Neural progenitor cell (in vitro differentiated cells): ENCODE results near the gene CCNY. TPM values are rescaled to one million over a fixed set of nuclear protein-coding genes. Genes with fewer than 3 reads are reported as not detected.
A peak's percentile ranks its signal among the peaks of the same experiment; 100 is the strongest.

Source experiments
- DNase-seq: peaks from one replicate; pipeline ENCODE4 v3.0.0-alpha.2; 2016; ENCODE audit warnings: low spot score
- H2AFZ ChIP-seq: fragments of 200-600 bp; sonication (generic); replicated peaks from 2 replicates; pipeline ENCODE4 v1.6.1; 2016; ENCODE audit warnings: antibody characterized with exemption
- H3F3A ChIP-seq: fragments of 200-600 bp; sonication (generic); 2 replicates; pipeline ENCODE4 v1.6.1; 2016; ENCODE audit warnings: antibody characterized with exemption, low read depth
- H3K27ac ChIP-seq: fragments of 200-600 bp; sonication (generic); 2 replicates; pipeline ENCODE4 v1.5.1; 2016; ENCODE audit warnings: mild to moderate bottlenecking
- H3K27me3 ChIP-seq: fragments of 200-600 bp; sonication (generic); 2 replicates; pipeline ENCODE4 v1.6.1; 2016; ENCODE audit warnings: mild to moderate bottlenecking, moderate library complexity
- H3K36me3 ChIP-seq: fragments of 200-600 bp; sonication (generic); 2 replicates; pipeline ENCODE4 v1.5.1; 2016
- H3K4me1 ChIP-seq: fragments of 200-600 bp; sonication (generic); 2 replicates; pipeline ENCODE4 v1.6.1; 2016; ENCODE audit warnings: mixed run types
- H3K4me2 ChIP-seq: fragments of 200-600 bp; sonication (generic); 2 replicates; pipeline ENCODE4 v1.6.1; 2016
- H3K4me3 ChIP-seq: fragments of 200-600 bp; sonication (generic); 2 replicates; pipeline ENCODE4 v1.5.1; 2016
- H3K79me2 ChIP-seq: fragments of 200-600 bp; sonication (generic); 2 replicates; pipeline ENCODE4 v1.6.1; 2016; ENCODE audit warnings: low read depth
- H3K9ac ChIP-seq: fragments of 200-600 bp; sonication (generic); 2 replicates; pipeline ENCODE4 v1.6.1; 2016
- H3K9me3 ChIP-seq: fragments of 200-600 bp; sonication (generic); 2 replicates; pipeline ENCODE4 v1.5.1; 2016; ENCODE audit warnings: low read depth
- H4K20me1 ChIP-seq: fragments of 200-600 bp; sonication (generic); 2 replicates; pipeline ENCODE4 v1.6.1; 2016; ENCODE audit warnings: low read depth
- H3K27ac Mint-ChIP-seq: 3 replicates; pipeline ENCODE4 v1.8.0; 2021; ENCODE audit warnings: mixed read lengths
- H3K27me3 Mint-ChIP-seq: 2 replicates; pipeline ENCODE4 v1.8.0; 2022; ENCODE audit warnings: low read depth, mild to moderate bottlenecking, inconsistent platforms, moderate library complexity, mixed read lengths; ENCODE audit not compliant: insufficient read depth
- H3K36me3 Mint-ChIP-seq: 3 replicates; pipeline ENCODE4 v1.8.0; 2021; ENCODE audit warnings: mixed read lengths
- H3K4me1 Mint-ChIP-seq: 3 replicates; pipeline ENCODE4 v1.8.0; 2021; ENCODE audit warnings: mixed read lengths
- H3K4me3 Mint-ChIP-seq: 3 replicates; pipeline ENCODE4 v1.8.0; 2021; ENCODE audit warnings: mild to moderate bottlenecking, moderate library complexity, mixed read lengths
- H3K9me3 Mint-ChIP-seq: 3 replicates; pipeline ENCODE4 v1.8.0; 2020; ENCODE audit warnings: mixed read lengths
- EZH2 ChIP-seq: fragments of 200-600 bp; sonication (generic); IDR thresholded peaks from 2 replicates; pipeline ENCODE4 v1.6.1; 2017; ENCODE audit warnings: antibody characterized with exemption, mild to moderate bottlenecking, moderate library complexity
- EZH2phosphoT487 ChIP-seq: fragments of 200-600 bp; sonication (generic); IDR thresholded peaks from 2 replicates; pipeline ENCODE4 v1.6.1; 2017; ENCODE audit warnings: antibody characterized with exemption
- total RNA-seq: library from RNA; depleted of rRNA; stranded (reverse); fragments of >200 nt; gene quantifications from 2 replicates; pipeline ENCODE4 v1.2.3, GENCODE V29; 2015; ENCODE audit warnings: low replicate concordance
- TF ChIP-seq, protein P1 (sequence below): fragments of 200-600 bp; sonication (generic); IDR thresholded peaks from 2 replicates; pipeline ENCODE4 v1.5.1; 2017; ENCODE audit warnings: antibody characterized with exemption, mild to moderate bottlenecking

The CCNY gene
- total RNA-seq, 1 donor from 2014 or later, result 46.7 TPM

DNA sequence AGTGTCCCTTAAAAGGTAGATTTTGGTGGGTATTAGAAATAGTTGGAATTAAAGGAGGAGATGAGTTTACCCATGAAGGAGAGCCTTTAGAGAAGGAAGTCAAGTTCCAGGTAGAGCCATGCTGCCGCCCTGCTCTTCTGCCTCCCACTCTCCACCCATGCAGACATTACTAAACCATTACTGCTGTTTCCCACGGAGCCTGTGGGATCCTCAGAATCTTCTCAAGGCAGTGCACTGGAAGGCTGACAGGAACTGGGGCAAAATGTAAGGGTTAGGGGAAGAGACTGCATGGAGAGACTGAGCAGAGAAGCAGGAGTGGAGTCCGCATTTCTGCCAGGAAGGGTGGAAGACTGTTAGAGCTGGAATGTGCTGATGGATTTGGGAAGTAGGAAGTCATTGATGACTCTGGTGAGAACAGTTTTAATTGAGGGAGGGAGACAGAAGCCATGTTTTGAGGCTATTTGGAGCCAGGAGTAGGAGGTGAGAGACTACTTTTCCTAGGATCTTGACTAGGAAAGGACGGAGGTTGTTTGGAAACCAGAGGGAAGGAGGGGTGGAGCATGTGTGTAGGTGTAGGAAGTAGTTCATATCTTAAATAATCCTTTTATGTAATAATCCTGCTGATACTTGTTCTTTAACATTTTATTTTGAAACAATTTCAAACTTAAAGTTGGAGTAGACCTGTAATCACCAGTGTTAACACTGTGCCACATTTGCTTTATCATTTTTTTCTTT, 109.0 kb downstream of the CCNY start:
- no peaks in the 10 kb centered on the region for H3K9me3 ChIP-seq
- peaks cover 25% of the 10 kb centered on the region for H3K4me1 ChIP-seq
- no peaks in the 10 kb centered on the region for H3K36me3 ChIP-seq
- H3K9ac ChIP-seq, result no peak overlapping the region
- H2AFZ ChIP-seq, result no peak overlapping the region
- H3F3A ChIP-seq, result no peaks in the 10 kb centered on the region
- H3K79me2 ChIP-seq, result peaks cover 99% of the 10 kb centered on the region
- H3K27me3 ChIP-seq, result no peaks in the 10 kb centered on the region
- no peak overlapping the region for H3K4me2 ChIP-seq
- H3K36me3 Mint-ChIP-seq, result peaks cover 14% of the 10 kb centered on the region
- H3K4me1 Mint-ChIP-seq, result peaks cover 30% of the 10 kb centered on the region
- TF ChIP-seq EZH2phosphoT487, result no peak
- no peak overlapping the region for H3K27ac Mint-ChIP-seq
- H3K4me3 Mint-ChIP-seq, result no peak overlapping the region
- peaks cover 7% of the 10 kb centered on the region for H3K27me3 Mint-ChIP-seq
- no peak overlapping the region for H3K27ac ChIP-seq
- no peak overlapping the region for H3K4me3 ChIP-seq
- H4K20me1 ChIP-seq, result peaks cover 30% of the 10 kb centered on the region
- DNase-seq, result no peak
- H3K9me3 Mint-ChIP-seq, result peaks cover 46% of the 10 kb centered on the region

DNA sequence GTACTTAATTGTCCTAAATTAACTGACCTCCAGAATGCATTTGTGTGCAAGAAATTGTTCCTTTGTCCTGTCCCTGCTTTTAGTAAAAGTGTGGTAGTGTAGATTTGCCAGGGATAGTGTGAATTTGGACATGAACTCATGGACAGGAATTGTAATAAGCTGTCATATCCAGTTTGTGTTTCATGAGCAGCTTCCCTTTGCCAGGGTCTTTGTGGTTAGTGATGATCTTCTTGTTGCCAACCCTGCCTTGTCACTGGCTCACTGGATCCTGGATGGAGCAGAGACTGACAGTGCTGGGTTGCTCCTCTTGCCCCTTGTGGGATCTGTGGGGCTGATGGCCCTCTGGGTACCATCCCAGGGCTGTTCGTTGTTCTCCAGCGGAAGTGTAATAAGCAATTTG, 110.1 kb downstream of the CCNY start:
- peaks cover 32% of the 10 kb centered on the region for H3K4me1 Mint-ChIP-seq
- Histone ChIP-seq H3K79me2 (peaks cover 99% of the 10 kb centered on the region), H3F3A (no peaks in the 10 kb centered on the region), H3K4me3 (no peak overlapping the region), H4K20me1 (peaks cover 41% of the 10 kb centered on the region), H3K27me3 (no peaks in the 10 kb centered on the region), H3K36me3 (no peaks in the 10 kb centered on the region), H2AFZ (no peak overlapping the region), H3K4me1 (peaks cover 25% of the 10 kb centered on the region), H3K9ac (no peak overlapping the region), H3K4me2 (no peak overlapping the region), H3K9me3 (no peaks in the 10 kb centered on the region), H3K27ac (no peak overlapping the region)
- no peak overlapping the region for H3K27ac Mint-ChIP-seq
- DNase-seq, result no peak
- H3K9me3 Mint-ChIP-seq, result peaks cover 36% of the 10 kb centered on the region
- peaks cover 6% of the 10 kb centered on the region for H3K27me3 Mint-ChIP-seq
- no peak overlapping the region for H3K4me3 Mint-ChIP-seq
- H3K36me3 Mint-ChIP-seq, result peaks cover 14% of the 10 kb centered on the region
- TF ChIP-seq EZH2 (no peak), EZH2phosphoT487 (no peak)
- TF ChIP-seq, protein P1, sequence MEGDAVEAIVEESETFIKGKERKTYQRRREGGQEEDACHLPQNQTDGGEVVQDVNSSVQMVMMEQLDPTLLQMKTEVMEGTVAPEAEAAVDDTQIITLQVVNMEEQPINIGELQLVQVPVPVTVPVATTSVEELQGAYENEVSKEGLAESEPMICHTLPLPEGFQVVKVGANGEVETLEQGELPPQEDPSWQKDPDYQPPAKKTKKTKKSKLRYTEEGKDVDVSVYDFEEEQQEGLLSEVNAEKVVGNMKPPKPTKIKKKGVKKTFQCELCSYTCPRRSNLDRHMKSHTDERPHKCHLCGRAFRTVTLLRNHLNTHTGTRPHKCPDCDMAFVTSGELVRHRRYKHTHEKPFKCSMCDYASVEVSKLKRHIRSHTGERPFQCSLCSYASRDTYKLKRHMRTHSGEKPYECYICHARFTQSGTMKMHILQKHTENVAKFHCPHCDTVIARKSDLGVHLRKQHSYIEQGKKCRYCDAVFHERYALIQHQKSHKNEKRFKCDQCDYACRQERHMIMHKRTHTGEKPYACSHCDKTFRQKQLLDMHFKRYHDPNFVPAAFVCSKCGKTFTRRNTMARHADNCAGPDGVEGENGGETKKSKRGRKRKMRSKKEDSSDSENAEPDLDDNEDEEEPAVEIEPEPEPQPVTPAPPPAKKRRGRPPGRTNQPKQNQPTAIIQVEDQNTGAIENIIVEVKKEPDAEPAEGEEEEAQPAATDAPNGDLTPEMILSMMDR, result no peak

DNA sequence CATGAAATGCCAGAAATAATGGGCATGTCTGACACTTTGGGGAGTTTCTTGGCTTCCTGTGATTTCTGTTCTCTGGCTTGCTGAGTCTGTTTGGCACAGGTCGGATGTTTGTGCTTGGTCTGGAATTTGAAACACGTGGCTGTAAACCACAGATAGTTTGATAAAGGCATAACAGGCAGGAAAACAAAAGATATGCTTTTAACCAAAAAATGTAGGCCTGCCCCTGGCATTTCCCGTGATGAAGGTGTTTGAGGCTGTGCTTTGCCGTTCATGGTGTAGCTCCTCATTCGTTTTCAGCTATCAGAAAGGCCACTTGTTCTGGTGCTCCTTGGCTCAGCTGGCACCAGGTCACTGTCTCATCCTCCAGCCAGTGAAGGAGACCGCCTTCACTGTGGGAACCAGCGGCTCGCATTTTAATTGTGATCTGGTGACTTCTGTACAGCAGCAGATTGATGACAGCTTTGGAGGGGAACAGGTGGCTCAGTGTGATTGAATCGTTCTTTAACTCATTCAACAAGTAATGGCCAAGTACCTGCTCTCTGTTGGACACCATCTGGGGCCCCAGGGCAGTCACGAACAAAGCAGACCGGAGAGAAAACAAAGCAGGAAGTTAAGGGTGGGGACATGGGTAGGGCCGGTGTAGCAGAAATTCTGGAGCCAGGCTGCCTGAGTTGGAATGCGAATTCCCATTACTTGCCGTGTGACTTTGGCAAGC, 111.5 kb downstream of the CCNY start:
- Mint-ChIP-seq H3K36me3 (peaks cover 8% of the 10 kb centered on the region), H3K9me3 (peaks cover 28% of the 10 kb centered on the region), H3K4me3 (no peak overlapping the region), H3K27ac (peak overlapping the region; percentile 44), H3K4me1 (peaks cover 32% of the 10 kb centered on the region), H3K27me3 (peaks cover 6% of the 10 kb centered on the region)
- H3K9ac ChIP-seq, result no peak overlapping the region
- no peaks in the 10 kb centered on the region for H3F3A ChIP-seq
- TF ChIP-seq EZH2phosphoT487, result no peak
- H3K27me3 ChIP-seq, result no peaks in the 10 kb centered on the region
- H2AFZ ChIP-seq, result no peak overlapping the region
- DNase-seq, result peak; percentile 32
- H3K4me2 ChIP-seq, result peak overlapping the region; percentile 57
- H3K4me3 ChIP-seq, result no peak overlapping the region
- peaks cover 49% of the 10 kb centered on the region for H4K20me1 ChIP-seq
- H3K4me1 ChIP-seq, result peaks cover 25% of the 10 kb centered on the region
- no peaks in the 10 kb centered on the region for H3K36me3 ChIP-seq
- no peak overlapping the region for H3K27ac ChIP-seq
- H3K9me3 ChIP-seq, result no peaks in the 10 kb centered on the region
- H3K79me2 ChIP-seq, result peaks cover 99% of the 10 kb centered on the region

DNA sequence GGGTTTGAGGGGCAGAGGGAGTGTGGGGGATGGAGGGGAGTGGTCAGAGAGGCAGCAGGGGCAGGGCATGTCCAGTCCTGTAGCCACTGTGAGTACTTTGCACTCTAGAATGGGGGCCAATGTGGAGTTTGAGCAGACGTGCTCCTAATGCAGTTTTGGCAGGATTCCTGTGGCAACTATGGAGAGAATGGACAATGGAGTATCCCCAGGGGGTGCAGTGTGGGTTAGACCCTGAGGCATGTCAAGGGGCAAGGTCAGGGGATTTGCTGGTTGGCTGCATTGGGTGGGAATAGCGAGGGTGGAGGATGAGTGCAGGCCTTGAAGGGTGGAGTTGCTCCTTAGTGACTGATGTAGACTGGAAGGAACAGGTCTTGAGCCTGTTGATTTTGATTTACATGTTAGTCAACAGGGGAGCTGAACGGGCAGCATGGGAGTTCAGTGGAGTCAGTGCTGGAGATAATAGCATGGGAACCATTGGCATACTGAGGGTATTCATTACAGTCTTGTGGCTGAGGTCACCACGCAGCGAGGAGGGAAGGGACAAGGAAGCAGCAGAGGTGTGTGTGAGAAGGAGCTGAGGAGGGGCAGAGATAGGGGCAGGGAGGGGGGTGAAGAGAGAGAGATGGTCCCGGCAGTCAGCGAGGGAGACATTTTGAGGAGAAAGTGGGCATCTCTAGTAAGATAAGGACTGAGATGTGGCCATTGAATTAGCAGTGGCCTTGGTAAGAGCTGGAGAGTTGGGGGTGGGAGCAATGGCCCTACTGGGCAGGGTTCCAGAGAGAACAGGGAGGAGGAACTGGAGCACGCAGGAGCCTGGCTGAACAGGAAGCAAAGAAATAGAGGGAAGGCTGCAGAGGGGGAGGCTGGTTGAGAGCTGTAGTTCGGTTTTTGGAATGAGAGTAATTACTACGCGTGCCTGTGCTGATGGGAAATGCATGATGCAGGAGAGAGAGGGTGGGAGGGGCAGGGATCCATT, 112.7 kb downstream of the CCNY start:
- TF ChIP-seq, protein P1, result no peak
- no peak for TF ChIP-seq EZH2phosphoT487
- TF ChIP-seq EZH2, result no peak
- Histone ChIP-seq H2AFZ (no peak overlapping the region), H3K27me3 (no peaks in the 10 kb centered on the region), H3K9me3 (no peaks in the 10 kb centered on the region), H3K9ac (no peak overlapping the region), H3K4me3 (no peak overlapping the region), H4K20me1 (peaks cover 49% of the 10 kb centered on the region), H3K4me2 (peak overlapping the region; percentile 57), H3K27ac (no peak overlapping the region), H3F3A (no peaks in the 10 kb centered on the region), H3K4me1 (peaks cover 25% of the 10 kb centered on the region), H3K79me2 (peaks cover 99% of the 10 kb centered on the region), H3K36me3 (no peaks in the 10 kb centered on the region)
- peaks cover 6% of the 10 kb centered on the region for H3K27me3 Mint-ChIP-seq
- H3K9me3 Mint-ChIP-seq, result peaks cover 20% of the 10 kb centered on the region
- DNase-seq, result no peak
- no peak overlapping the region for H3K4me3 Mint-ChIP-seq
- peaks cover 35% of the 10 kb centered on the region for H3K4me1 Mint-ChIP-seq
- H3K36me3 Mint-ChIP-seq, result peaks cover 5% of the 10 kb centered on the region
- peak overlapping the region; percentile 65 for H3K27ac Mint-ChIP-seq
